ENCODE measurements around the gene EHMT1. TPM values are rescaled to one million over a fixed set of nuclear protein-coding genes. Genes with fewer than 3 reads are reported as not detected.

The EHMT1 gene
- total and polyA plus RNA-seq, 4 donors = 14.7 to 85.8 (median 51.0) TPM

DNA sequence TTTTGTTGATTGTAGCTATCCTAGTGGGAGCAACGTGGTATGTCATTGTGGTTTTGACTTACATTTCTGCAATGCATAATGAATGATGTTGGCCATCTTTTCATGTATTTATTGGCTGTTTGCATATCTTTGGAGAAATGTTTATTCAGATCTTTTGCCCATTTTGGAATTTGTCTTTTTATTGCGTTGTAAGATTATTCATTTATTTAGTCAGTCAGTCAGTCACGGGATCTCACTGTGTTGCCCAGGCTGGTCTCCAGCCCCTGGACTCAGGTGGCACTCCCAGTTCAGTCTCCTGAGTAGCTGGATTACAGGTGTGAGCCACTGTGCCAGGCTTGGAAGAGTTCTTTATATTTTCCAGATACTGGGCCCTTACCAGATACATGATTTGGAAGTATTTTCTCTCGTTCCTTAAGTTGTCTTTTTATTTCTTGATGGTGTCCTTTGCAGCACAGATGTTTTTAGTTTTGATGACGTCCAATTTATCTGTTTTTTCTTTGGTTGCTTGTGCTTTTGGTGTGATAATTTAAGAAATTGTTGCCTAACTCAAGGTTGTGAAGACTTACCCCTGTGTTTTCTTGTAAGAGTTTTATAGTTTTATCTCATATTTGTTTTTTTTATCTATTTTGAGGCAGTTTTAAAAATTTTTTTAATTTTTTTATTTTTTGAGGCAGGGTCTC, 67.1 kb downstream of the EHMT1 start:
- DNase-seq (no peak), ATAC-seq (ENCODE audit: low FRiP score) (no peak)
- no peaks in the 10 kb centered on the region for H3K4me1 ChIP-seq (ENCODE audit: control insufficient read depth in 1 of 2, insufficient read depth in 2 of 2, low read length in 2 of 2)
- H3K27me3 ChIP-seq (ENCODE audit: control insufficient read depth in 1 of 2, insufficient read depth in 2 of 2, low read length in 1 of 2) = no peaks in the 10 kb centered on the region
- no peaks in the 10 kb centered on the region for H3K36me3 ChIP-seq (ENCODE audit: control insufficient read depth in 1 of 2, insufficient read depth in 2 of 2, low read length in 1 of 2)
- H3K27ac ChIP-seq (ENCODE audit: low read depth in 1 of 2, low read length in 2 of 2) = no peak overlapping the region
- 56 to 58% methylated on average over 5 of the region's 5 CpGs for WGBS, 2 donors
- H3K9me3 ChIP-seq (ENCODE audit: control insufficient read depth, low read length) = no peaks in the 10 kb centered on the region
- H3K4me3 ChIP-seq (ENCODE audit: low read length in 2 of 2) = no peak overlapping the region
- intact Hi-C loops (cut with DNase I) = no loop called here

DNA sequence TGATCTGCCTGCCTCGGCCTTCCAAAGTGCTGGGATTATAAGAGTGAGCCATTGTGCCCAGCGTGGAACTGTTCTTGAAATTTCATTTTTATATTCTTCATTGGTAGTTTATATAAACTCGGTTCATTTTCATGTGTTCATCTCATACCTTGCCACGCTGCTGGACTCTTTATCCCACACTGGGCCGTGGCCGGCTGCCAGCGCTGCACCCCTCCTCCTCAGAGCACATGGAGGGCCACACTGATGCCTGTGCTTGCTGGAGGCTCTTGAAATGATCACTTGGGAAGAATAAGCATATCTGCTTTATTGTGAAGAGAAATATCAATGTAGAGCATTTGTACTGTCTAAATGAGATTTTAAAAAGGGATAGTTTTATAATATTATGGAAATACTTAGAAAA, 69.5 kb downstream of the EHMT1 start:
- Histone ChIP-seq H3K27ac (ENCODE audit: low read depth in 1 of 2, low read length in 2 of 2) (no peak overlapping the region), H3K4me1 (ENCODE audit: control insufficient read depth in 1 of 2, insufficient read depth in 2 of 2, low read length in 2 of 2) (no peaks in the 10 kb centered on the region), H3K9me3 (ENCODE audit: control insufficient read depth, low read length) (no peaks in the 10 kb centered on the region), H3K36me3 (ENCODE audit: control insufficient read depth in 1 of 2, insufficient read depth in 2 of 2, low read length in 1 of 2) (no peaks in the 10 kb centered on the region), H3K4me3 (ENCODE audit: low read length in 2 of 2) (no peak overlapping the region), H3K27me3 (ENCODE audit: control insufficient read depth in 1 of 2, insufficient read depth in 2 of 2, low read length in 1 of 2) (no peaks in the 10 kb centered on the region)
- ATAC-seq (ENCODE audit: low FRiP score) = no peak
- DNase-seq = no peak
- intact Hi-C loops (cut with DNase I) = no loop called here
- 93 to 95% methylated on average over 7 of the region's 7 CpGs for WGBS, 2 donors

GRCh38 chr9:137688725-137689124, 69.9 kb downstream of the EHMT1 start:
- H3K9me3 ChIP-seq (ENCODE audit: control insufficient read depth, low read length) = no peaks in the 10 kb centered on the region
- H3K27ac ChIP-seq (ENCODE audit: low read depth in 1 of 2, low read length in 2 of 2) = no peak overlapping the region
- WGBS, 2 donors = 84 to 88% methylated on average over 8 of the region's 8 CpGs
- H3K36me3 ChIP-seq (ENCODE audit: control insufficient read depth in 1 of 2, insufficient read depth in 2 of 2, low read length in 1 of 2) = no peaks in the 10 kb centered on the region
- no peaks in the 10 kb centered on the region for H3K27me3 ChIP-seq (ENCODE audit: control insufficient read depth in 1 of 2, insufficient read depth in 2 of 2, low read length in 1 of 2)
- ATAC-seq (ENCODE audit: low FRiP score) (no peak), DNase-seq (no peak)
- intact Hi-C loops (cut with DNase I) = no loop called here
- no peak overlapping the region for H3K4me3 ChIP-seq (ENCODE audit: low read length in 2 of 2)
- H3K4me1 ChIP-seq (ENCODE audit: control insufficient read depth in 1 of 2, insufficient read depth in 2 of 2, low read length in 2 of 2) = no peaks in the 10 kb centered on the region

GRCh38 chr9:137689745-137690529, 71.1 kb downstream of the EHMT1 start:
- H3K36me3 ChIP-seq (ENCODE audit: control insufficient read depth in 1 of 2, insufficient read depth in 2 of 2, low read length in 1 of 2) = no peaks in the 10 kb centered on the region
- H3K4me1 ChIP-seq (ENCODE audit: control insufficient read depth in 1 of 2, insufficient read depth in 2 of 2, low read length in 2 of 2) = no peaks in the 10 kb centered on the region
- WGBS, 2 donors = 82 to 85% methylated on average over 16 of the region's 16 CpGs
- ATAC-seq (ENCODE audit: low FRiP score) = peak; percentile 41
- no peaks in the 10 kb centered on the region for H3K27me3 ChIP-seq (ENCODE audit: control insufficient read depth in 1 of 2, insufficient read depth in 2 of 2, low read length in 1 of 2)
- no peak overlapping the region for H3K4me3 ChIP-seq (ENCODE audit: low read length in 2 of 2)
- no peak overlapping the region for H3K27ac ChIP-seq (ENCODE audit: low read depth in 1 of 2, low read length in 2 of 2)
- no peak for DNase-seq
- intact Hi-C loops (cut with DNase I) = no loop called here
- no peaks in the 10 kb centered on the region for H3K9me3 ChIP-seq (ENCODE audit: control insufficient read depth, low read length)

DNA sequence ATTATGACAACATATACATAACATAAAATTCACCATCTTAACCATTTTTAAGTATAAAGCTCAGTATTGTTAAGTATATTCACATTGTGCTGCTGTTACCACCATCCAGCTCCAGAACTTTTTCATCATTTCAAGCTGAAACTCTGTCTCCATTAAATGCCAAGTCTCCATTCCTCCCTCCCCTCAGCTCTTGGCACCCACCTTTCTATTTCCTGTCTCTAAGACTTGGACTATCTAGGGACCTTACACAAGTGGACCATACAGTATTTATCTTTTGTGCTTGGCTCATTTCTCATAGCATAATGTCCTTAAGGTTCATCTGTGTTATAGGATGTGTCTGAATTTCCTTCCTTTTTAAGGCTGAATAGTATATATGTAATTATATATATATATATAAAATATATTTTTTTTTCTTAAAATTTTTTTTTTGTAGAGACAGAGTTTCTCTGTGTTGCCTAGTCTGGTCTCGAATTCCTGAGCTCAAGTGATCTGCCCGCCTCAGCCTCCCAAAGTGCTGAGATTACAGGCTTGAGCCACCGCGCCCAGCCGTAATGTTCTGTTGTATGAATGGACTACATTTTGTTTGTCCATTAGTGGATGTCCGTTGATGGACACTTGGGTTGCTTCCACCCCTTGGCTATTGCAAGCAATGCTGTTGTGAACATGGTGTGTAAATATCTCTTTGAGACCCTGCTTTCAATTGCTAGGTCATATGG, 72.3 kb downstream of the EHMT1 start:
- no peak overlapping the region for H3K27ac ChIP-seq (ENCODE audit: low read depth in 1 of 2, low read length in 2 of 2)
- no peaks in the 10 kb centered on the region for H3K4me1 ChIP-seq (ENCODE audit: control insufficient read depth in 1 of 2, insufficient read depth in 2 of 2, low read length in 2 of 2)
- ATAC-seq (ENCODE audit: low FRiP score) (no peak), DNase-seq (no peak)
- no peaks in the 10 kb centered on the region for H3K27me3 ChIP-seq (ENCODE audit: control insufficient read depth in 1 of 2, insufficient read depth in 2 of 2, low read length in 1 of 2)
- H3K9me3 ChIP-seq (ENCODE audit: control insufficient read depth, low read length) = no peaks in the 10 kb centered on the region
- WGBS, 2 donors = 89 to 95% methylated on average over 6 of the region's 6 CpGs
- H3K4me3 ChIP-seq (ENCODE audit: low read length in 2 of 2) = no peak overlapping the region
- intact Hi-C loops (cut with DNase I) = no loop called here
- no peaks in the 10 kb centered on the region for H3K36me3 ChIP-seq (ENCODE audit: control insufficient read depth in 1 of 2, insufficient read depth in 2 of 2, low read length in 1 of 2)

DNA sequence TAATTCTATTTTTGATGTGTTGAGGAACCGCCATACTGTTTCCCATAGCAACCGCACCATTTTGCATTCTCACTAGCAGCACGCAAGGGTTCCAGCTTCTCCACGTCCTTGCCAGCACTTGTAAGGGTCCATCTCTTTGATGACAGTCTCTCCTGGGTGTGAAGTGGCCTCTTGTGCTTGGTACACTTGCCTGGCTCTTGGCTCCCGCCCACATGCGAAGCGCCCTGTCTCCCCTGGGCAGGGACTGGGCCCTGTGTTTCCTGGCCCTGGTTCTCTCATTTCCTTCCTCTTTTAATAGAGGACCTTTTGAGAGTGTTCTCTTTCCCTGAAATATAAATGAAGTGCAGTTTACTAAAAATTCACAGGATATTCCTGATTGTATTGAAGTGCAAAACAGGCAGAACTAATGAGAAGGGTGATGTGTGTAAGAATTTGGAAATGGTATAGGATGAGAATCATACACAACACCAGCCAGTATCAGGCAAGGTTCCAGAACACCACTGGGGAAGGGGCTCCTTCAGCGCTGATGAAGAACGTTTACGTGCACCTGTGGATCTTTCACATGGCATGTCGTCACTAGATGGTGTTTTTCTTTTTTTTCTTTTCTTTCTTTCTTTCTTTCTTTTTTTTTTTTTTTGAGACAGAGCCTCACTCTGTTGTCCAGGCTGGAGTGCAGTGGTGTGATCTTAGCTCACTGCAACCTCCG, 73.0 kb downstream of the EHMT1 start:
- WGBS, 2 donors = 88 to 89% methylated on average over 12 of the region's 12 CpGs
- no peak for ATAC-seq (ENCODE audit: low FRiP score)

GRCh38 chr9:137694236-137694959, 75.6 kb downstream of the EHMT1 start:
- no peak for DNase-seq
- Histone ChIP-seq H3K9me3 (ENCODE audit: control insufficient read depth, low read length) (no peaks in the 10 kb centered on the region), H3K27me3 (ENCODE audit: control insufficient read depth in 1 of 2, insufficient read depth in 2 of 2, low read length in 1 of 2) (no peaks in the 10 kb centered on the region), H3K36me3 (ENCODE audit: control insufficient read depth in 1 of 2, insufficient read depth in 2 of 2, low read length in 1 of 2) (no peaks in the 10 kb centered on the region), H3K27ac (ENCODE audit: low read depth in 1 of 2, low read length in 2 of 2) (no peak overlapping the region), H3K4me3 (ENCODE audit: low read length in 2 of 2) (no peak overlapping the region), H3K4me1 (ENCODE audit: control insufficient read depth in 1 of 2, insufficient read depth in 2 of 2, low read length in 2 of 2) (no peaks in the 10 kb centered on the region)
- ATAC-seq (ENCODE audit: low FRiP score) = no peak
- whole genome bisulfite sequencing, 2 donors = 92 to 95% methylated on average over 36 of the region's 36 CpGs
- intact Hi-C loops (cut with DNase I) = no loop called here

More for the DNA sequence above, 73.0 kb downstream of the EHMT1 start:
- no peak overlapping the region for H3K4me3 ChIP-seq (ENCODE audit: low read length in 2 of 2)
- no peak for DNase-seq
- no peak overlapping the region for H3K27ac ChIP-seq (ENCODE audit: low read depth in 1 of 2, low read length in 2 of 2)
- H3K4me1 ChIP-seq (ENCODE audit: control insufficient read depth in 1 of 2, insufficient read depth in 2 of 2, low read length in 2 of 2) = no peaks in the 10 kb centered on the region
- no peaks in the 10 kb centered on the region for H3K36me3 ChIP-seq (ENCODE audit: control insufficient read depth in 1 of 2, insufficient read depth in 2 of 2, low read length in 1 of 2)
- no peaks in the 10 kb centered on the region for H3K27me3 ChIP-seq (ENCODE audit: control insufficient read depth in 1 of 2, insufficient read depth in 2 of 2, low read length in 1 of 2)
- no peaks in the 10 kb centered on the region for H3K9me3 ChIP-seq (ENCODE audit: control insufficient read depth, low read length)
- intact Hi-C loops (cut with DNase I) = no loop called here
